HG03520 (cell line): ENCODE measurements around the gene NUDT14.

Experiments
- ATAC-seq: cut with Tn5 transposase; IDR thresholded peaks from one replicate; pipeline ENCODE4 v1.9.1; 2021; ENCODE audit warnings: mild to moderate bottlenecking, moderate library complexity; ENCODE audit not compliant: unreplicated experiment

Gene NUDT14

DNA sequence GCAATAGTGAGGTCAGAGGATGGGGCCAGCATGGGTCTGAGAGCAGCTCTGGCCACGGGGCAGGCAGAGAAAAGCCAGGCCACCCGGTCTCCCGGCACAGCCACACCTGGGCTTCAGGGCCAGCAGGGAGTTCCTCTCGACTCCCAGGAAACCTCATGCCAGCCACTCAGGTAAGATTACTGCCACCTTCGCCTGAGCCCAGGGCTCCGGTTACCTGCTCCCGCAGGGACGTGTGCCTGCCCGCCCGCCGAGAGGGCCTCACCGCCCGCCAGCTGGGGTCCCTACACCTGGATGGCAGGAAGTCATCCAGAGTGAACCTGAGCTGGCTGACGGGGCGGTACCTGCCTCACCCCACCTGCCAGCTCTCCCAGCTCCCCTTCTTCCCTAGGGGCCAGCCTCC, 19.8 kb downstream of the NUDT14 start:
- ATAC-seq = no peak

DNA sequence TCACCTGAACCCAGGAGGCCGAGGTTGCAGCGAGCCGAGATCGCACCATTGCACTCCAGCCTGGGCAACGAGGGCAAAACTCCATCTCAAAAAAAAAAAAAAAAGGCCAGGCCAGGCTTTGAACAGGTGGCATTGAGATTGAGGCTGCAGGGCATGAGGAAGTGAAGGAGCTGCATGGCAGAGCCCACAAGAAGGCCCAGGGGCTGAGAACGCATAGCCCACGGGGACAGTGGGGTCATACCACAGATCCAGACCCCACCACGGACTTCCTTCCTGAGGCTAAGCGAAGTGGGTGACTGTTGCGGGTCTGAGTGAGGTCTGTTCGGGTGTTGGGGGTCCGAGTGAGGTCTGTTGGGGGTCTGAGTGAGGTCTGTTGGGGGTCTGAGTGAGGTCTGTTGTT, 20.3 kb downstream of the NUDT14 start:
- ATAC-seq = no peak

DNA sequence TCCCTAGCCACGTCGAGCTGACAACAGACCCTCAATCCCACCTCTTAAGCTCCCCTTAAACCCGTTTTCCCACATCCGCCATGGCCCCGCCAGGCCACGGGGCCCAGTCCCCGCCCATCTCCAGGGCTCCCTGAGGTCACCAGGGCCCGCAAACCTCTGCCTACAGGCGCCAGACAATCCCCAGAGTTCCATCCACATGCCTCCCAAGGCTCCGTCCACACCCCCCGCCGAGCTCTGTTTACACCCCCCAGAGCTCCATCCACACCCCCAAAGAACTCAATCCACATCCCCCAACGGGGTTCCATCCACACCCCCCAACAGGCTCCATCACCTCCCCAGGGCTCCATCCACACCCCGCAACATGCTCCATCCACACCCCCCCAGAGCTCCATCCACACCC, 21.8 kb downstream of the NUDT14 start:
- ATAC-seq = no peak

DNA sequence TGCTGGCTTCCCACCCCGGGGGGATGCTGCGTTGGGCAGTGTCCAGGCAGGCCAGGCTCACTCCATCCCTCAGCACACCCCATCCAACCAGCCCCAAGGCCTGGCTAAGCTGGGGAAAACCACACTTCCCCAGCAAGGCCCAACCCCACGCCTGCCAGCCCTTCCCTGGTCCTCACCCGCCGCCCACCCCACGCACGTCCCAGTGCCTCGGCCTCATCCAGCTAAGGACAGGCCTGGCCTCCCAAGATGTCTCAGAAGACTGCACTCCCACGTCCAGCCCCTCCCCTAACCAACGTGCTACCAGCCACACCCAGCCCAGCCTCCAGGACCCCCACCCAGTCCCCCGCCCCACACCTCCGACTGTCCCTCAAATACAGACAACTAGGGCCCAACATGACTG, 22.3 kb downstream of the NUDT14 start:
- no peak for ATAC-seq

DNA sequence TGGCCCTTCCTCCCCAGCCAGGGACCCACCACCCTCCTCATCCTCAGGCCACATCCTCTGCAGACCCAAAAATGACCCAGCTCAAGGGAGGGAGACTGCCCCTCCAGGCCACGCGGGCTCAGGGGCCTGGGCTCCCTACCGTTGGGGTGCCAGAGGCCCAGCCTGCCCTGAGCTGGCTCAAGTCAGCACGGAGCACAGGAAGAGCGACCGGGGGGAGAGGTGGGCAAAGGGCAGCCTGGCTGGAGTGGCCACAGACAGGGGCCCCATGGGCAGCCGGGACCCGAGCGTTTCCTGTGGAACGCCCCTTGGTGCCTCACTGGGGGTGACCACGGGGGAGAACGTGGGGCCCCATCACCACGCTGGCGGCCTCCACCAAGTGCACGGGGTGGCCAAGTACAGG, 23.2 kb downstream of the NUDT14 start:
- no peak for ATAC-seq

DNA sequence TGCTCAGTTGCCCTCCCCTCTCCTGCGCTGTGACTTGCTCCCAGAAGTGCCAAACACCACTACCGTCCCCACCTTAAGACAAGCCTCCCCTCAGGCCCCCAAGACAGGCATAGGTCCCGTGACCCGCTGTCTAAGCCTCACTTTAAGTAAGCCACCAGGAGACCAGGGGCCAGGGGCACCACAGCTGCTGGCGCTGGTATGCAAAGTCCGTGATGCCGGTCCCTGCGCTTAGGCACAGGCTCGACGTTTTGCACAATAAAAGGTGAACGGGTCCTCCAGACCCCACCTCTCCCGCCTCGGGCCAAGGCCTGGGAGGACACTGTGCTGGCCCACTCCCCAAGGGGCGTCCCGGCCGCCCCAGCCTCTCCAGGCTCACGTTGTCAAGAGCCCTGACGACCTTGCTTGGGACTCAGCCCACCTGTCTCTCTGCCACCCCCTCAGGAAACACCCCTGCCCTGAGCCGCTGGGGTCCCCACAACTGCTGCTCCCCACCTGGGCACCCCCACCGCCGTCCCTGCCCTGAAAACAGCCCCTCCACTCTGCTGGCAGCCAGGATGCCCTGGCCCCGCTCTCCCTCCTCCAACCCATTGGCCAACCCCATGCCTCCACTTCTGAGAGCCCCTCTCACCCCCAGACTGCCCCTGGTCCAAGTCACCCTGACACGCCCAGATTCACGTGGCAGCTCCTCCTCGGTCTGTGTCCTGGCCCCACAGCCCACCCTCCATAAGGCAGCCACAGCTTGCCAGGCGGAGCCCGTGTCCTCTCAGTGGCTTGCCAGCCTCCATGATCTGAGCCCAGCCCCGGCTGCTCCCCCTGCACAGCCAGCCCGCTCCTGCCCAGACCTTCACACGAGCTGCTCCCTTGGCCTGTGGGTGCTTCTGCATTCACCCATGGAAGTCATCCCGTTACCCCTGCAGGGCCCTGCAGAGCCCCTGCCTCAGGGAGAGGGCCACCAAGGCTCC, 24.4 kb downstream of the NUDT14 start:
- no peak for ATAC-seq

DNA sequence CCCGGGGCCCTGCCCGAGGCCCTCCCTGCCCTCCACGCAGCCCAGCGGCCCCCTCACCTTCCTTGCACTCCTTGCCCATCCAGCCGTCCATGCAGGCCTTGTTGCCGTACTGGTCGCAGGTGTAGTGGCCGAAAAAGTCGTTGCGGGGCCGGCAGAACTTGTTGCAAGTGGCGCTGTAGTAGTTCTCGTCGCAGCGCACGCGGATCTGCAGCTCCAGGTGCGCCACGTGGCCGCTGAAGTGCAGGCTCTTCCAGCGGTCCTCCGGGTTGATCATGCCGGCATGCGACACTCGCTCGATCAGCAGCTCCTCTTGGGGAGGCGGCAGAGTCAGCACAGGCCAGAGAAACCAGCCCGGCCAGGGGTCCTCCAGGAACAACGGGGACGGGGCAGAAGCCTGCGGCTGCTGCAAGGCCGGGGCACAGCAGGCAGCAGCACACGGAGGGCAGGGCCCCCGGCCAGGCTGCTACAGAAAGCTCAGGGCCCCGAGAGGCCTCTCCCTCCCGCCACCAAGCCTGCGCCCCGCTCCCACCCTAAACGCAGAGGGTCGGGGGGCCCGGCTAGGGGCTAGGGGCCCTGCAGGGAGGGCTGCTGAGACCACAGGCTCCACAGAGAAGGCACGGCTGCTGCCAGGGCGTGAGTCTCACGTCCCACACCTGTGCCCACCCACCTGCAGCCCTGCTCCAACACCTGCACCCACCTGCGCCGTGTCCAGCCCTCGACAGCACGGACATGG, 25.3 kb downstream of the NUDT14 start:
- no peak for ATAC-seq

DNA sequence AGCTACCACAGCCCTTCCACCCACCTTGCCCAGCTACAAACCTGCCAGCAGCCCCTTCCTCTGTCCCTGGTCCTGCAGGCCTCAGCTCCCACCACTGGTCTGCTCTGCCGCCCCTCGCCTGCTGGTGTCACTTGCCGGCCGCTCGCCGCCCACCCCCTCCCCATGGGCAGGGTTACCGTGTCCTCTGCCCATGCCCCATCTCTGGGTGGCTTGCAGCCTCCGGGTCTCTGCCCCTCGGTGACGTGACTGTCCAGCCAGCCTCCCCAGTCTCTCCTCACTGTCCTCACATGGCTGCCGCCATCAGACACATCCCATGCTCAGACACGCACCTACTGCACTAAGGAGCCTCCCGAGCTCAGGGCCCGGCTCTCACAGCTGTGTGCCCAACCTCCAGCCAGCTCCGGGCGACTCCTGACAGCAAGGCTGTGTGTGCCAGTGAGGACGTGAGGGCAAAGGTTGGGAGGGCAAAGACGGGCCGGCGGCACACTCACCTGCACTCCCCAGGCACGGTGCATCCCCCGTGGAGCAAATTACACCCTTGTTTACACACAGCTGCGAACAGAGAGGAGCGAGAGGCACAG, 26.0 kb downstream of the NUDT14 start:
- no peak for ATAC-seq

DNA sequence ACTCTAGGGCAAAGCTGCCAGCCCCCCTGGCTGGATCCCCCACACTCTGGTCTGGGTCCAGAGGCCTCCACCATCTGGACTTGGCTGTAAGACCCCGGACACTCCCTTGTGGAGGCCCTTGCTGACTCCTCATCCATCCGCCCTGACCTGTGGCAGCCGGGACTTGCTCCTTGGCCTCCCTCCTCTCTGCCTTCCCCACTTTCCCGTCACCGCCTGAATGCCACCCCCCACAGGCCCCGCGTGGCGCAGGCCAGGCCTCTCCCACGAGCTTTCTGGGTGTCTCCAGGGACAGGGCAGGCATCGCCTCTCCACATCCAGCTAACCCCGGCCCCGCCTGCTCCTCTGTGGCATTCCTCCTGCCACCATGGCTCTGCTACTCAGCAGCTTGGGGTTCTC, 26.6 kb downstream of the NUDT14 start:
- no peak for ATAC-seq

DNA sequence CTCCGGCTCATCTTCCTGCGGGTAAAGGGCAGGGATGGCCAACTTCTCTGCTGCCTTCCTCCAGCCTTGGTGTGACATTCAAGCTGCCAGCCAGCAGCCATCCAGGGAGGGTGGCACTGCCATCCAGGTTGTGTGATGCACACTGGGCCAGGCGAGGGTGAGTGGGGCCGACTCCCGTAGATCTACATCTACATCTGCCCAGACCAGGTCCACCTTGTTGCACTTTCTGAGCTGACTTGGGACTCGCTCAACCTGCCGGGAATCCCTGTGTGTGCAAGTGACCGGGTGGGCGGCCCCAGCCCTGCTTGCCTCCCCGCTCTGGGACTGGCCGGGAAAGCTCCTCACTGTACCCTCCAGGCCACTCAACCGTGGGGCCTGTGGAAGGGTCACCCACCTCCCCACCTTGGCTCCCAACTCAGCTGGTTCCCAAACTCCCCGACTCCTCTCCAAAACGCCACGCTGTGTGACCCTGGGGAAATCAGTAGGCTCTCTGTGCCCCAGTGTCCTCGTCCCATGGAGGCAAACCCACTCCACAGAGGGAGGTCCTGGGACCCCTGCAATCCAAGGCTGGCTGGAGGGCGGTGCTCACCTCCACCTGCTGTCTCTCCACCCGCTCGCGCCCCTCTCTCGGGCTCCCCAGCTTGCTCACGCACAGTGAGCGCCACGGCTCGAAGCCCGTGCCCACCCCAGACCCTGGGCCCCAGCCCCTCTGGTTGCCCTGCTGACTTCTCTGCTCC, 27.2 kb downstream of the NUDT14 start:
- ATAC-seq = no peak

DNA sequence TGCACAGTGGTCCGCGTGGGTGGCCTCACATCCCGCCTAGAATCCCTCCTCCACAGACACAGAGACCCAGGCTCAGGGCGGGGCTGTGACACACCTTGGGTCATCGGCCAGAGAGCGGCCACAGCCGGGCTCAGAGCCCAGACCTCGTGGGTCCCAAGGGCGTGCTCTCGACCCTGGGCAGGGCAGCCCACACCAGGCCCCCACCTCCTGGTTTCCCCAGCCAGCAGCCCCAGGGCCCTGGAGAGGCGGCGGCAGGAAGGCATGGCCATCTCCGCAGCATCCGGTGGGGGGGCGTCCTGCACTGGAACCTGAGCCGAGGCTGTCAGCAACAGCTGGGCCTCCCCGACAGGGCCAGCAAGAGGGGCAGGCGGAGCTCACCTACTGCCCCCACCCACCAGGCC, 27.8 kb downstream of the NUDT14 start:
- no peak for ATAC-seq

DNA sequence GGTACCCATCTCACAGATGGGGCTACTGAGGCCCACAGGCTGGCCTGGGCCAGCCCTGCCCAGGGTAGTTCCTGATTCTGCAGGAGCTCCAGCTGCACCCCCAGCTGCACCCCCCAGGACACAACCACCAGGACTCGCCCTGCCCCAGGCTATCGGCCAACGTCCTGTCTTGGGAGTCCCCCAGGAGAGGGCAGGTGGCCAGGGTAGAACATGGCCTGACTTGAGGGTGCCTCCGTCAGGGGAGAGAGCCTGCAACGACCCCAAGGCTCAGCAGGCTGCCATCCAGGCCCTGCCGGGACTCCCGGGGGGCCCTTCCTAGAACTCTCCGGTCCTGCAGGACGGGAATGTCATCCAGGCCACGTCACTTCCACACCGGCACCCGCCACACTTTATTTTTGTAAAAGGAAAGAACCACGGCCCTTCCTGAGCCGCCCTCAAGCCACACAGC, 28.3 kb downstream of the NUDT14 start:
- no peak for ATAC-seq

DNA sequence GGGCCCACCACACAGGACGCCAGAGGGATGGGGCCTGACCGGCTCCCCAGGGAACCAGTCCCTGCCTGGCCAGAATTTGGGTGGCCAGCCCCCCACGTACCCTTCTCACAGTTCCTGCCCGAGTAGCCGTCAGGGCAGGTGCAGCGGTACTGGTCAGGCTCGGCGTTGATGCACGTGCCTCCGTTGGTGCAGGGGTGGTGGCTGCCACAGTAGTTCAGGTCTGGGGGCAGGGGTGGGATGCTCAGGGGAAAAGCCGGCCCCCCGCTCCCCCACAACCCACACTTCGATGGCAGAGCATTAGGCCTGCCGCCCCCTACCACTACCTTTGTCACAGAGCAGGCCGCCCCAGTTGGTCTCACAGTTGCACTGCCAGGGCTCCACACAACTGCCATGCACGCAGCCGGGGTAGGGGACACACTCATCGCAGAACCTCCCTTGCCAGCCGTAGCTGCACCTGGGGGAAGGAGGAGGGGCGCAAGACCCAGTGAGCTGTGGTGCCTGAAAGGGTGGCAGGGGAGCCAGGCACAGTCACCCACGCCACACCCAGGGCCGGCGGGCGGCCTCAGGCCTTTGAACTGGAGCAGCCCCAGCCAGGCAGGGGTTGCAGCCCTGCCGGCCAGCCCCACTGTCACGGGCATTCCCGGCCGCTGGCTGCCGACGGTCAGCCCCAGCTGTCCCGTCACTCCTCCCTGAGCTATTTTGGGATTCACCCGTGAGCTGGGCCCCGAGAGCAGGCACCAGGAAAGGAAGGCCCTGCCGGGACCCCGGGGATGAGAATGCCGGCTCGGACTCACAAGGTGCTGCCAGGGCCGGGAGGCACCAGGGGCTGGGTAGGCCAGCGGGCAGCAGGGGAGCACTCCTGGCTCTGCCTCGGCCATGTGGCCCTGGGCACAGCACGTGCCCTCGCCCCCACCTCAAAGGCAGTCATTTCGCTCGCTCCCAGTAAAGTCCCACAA, 29.0 kb downstream of the NUDT14 start:
- no peak for ATAC-seq

DNA sequence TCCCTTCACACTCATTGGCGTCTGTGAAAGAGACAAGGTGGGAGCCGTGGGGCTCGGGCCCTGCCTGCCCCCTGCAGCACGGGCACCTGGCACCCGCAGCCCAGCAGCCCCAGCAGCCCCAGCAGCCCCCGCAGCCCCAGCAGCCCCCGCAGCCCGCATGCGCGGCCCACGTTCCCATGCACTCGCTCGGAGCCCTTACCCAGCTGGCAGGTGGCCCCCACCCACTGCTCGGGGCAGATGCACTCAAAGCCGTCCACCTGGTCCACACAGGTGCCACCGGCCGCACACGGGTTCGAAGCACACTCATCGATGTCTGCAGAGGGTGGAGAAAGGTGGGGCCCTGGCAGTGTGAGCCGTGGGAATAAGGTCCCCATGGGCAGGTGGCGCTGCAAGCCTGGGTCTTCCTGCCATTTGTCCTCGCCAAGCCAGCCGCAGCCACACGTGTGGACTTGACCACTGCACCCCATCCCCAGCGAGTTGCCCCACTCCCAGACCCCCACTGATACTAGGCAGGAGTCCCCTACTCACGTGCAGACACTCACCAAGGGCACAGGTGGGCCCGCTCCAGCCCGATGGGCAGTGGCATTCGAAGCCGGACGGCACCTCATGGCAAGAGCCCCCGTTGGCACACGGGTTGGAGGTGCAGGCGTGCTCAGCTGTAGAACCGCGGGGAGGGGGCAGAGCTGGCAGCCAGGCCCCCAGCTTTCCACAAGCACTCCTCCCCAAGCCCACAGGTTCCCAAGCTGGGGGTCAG, 29.9 kb downstream of the NUDT14 start:
- no peak for ATAC-seq

DNA sequence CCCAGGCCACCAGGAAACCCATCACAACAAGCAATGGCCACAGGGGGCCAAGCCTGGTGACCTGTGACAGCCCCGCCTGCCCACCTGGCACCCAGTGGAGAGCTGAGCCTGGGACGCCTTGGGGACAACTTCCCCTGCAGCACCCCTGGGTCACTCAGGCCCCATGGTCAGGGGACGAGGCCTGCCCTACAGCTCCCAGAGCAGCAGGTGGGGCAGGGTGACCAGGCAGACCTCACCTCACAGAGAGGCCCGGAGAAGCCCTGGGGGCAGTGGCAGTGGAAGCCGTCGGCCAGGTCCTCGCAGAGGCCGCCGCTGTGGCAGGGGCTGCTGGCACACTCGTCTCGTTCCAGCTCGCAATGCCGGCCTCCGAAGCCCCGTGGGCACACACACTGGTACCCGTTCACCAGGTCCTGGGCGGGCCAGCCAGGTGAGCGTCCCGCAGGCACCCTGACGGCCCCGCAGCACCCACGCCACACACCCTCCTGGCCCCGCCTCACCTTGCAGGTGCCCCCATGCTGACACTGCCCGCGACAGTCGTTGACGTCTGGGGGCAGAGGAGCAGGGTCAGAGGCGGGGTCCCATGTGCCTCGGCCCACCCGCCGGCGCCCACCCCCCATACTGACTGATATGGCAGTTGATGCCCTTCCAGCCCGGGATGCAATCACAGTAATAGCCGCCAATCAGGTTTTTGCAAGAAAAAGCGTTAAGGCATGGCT, 30.6 kb downstream of the NUDT14 start:
- ATAC-seq = no peak

DNA sequence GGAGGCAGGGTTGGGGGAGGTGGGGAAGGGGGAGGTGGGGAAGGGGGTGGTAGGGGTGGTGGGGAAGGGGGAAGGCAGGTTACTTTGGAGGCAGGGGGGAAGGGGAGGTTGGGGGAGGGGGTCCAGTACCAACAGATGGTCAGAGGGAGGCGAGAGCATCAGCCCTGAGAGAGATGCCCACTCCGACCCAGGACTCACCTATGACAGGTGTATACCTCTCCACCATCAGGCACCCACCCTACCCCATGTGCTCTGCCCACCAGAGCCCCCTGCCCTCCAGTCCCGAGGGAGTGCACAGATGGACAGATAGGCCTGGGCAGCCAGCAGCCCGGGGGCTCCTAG, 31.1 kb downstream of the NUDT14 start:
- ATAC-seq = no peak

DNA sequence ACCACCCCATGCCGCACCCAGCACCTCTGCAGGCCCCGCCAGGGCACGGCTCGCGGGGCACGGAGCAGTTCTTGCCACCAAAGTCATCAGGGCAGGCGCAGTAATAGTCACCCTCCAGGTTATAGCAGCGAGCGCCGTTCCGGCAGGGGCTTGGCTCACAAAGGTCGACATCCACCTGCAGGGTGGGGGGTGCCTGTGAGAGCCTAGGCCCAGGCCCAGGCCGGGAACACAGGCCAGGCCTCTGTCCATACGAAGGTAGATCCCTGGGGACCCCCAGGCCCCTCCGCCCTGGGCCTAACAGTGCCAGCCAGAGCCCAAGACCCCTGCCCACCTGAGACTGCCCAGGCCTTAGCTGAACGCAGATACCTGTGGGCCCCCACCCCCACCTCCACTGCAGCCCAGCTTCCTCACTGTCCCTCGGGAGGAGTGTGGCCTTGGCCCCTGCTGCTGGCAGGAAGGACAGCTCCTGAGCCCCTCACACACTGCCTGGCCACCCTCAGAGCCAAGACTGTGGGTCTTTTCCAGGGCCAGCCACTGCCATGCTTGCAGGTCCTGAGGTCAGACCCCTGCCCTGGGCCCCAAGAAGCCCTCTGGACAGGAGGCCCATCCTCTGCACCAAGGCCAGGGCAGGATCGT, 31.8 kb downstream of the NUDT14 start:
- no peak for ATAC-seq

DNA sequence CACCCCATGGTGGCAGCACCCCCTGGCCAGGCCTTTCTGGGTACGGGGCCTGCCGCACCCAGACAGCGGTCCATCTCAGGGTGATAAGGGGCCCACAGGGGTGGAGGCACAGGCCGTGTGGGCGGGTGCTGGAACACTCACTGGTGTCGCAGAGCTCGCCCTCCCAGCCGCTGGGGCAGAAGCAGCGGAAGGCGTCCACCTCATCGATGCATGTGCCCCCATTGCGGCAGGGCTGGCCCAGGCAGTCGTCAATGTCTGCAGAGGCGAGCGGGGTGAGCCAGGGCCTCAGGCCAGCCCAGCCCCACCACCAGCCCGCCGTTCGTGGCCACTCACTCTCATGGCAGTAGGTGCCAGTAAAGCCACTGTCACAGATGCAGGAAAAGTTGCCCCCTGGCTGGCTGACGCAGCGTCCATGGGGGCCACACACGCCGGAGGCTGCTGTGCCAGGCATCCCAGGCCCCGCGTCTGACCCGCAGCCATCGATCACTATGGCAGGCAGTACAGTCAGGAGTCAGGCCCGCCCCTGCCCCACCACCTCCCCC, 32.4 kb downstream of the NUDT14 start:
- no peak for ATAC-seq
